SK-N-SH treated with all-trans-retinoic acid at 6 μM for 48 hours (cell line): ENCODE measurements around the gene A1BG.

ENCODE experiments used
- ATAC-seq: fragments of 200-7000 bp; cut with Tn5 transposase; 3 replicates; pipeline ENCODE4 v1.9.1; 2020; ENCODE audit warnings: mild to moderate bottlenecking, moderate library complexity
- ARNTL ChIP-seq: fragments of 450-650 bp; formaldehyde crosslinking; IDR thresholded peaks from 2 replicates; pipeline ENCODE4 v1.5.0; 2020; ENCODE audit warnings: low read depth, mild to moderate bottlenecking, moderate library complexity, borderline replicate concordance
- BACH2 ChIP-seq: fragments of 250-450 bp; sonication (Bioruptor Pico); IDR thresholded peaks from 2 replicates; pipeline ENCODE4 v1.9.0; 2021; ENCODE audit warnings: mild to moderate bottlenecking, borderline replicate concordance
- CSDC2 ChIP-seq: fragments of 250-450 bp; sonication (Bioruptor Pico); IDR thresholded peaks from 2 replicates; pipeline ENCODE4 v1.5.0; 2020; ENCODE audit warnings: mild to moderate bottlenecking, moderate library complexity
- ESRRG ChIP-seq: fragments of 250-450 bp; sonication (Bioruptor Pico); IDR thresholded peaks from 2 replicates; pipeline ENCODE4 v1.6.1; 2021; ENCODE audit warnings: mild to moderate bottlenecking
- GLIS3 ChIP-seq: fragments of 250-450 bp; sonication (Bioruptor Pico); IDR thresholded peaks from 2 replicates; pipeline ENCODE4 v1.5.0; 2020; ENCODE audit warnings: mild to moderate bottlenecking, moderate library complexity
- ISL1 ChIP-seq: fragments of 250-450 bp; sonication (Bioruptor Pico); IDR thresholded peaks from 2 replicates; pipeline ENCODE4 v2.1.2; 2022; ENCODE audit warnings: mild to moderate bottlenecking, moderate library complexity
- OSR1 ChIP-seq: fragments of 250-450 bp; sonication (Bioruptor Pico); IDR thresholded peaks from 2 replicates; pipeline ENCODE4 v1.8.0; 2022; ENCODE audit warnings: moderate library complexity, mild to moderate bottlenecking, inconsistent platforms
- PPARA ChIP-seq: fragments of 250-450 bp; sonication (Bioruptor Pico); IDR thresholded peaks from 2 replicates; pipeline ENCODE4 v1.5.0; 2020; ENCODE audit warnings: mild to moderate bottlenecking, borderline replicate concordance
- RARB ChIP-seq: fragments of 250-450 bp; sonication (Bioruptor Pico); IDR thresholded peaks from 2 replicates; pipeline ENCODE4 v1.8.0; 2021; ENCODE audit warnings: mild to moderate bottlenecking, moderate library complexity
- SNAI2 ChIP-seq: fragments of 250-450 bp; sonication (Bioruptor Pico); IDR thresholded peaks from 2 replicates; pipeline ENCODE4 v1.5.0; 2020; ENCODE audit warnings: mild to moderate bottlenecking, moderate library complexity
- TCF4 ChIP-seq: fragments of 250-450 bp; sonication (Bioruptor Pico); IDR thresholded peaks from 2 replicates; pipeline ENCODE4 v1.8.0; 2021; ENCODE audit warnings: mild to moderate bottlenecking, moderate library complexity, borderline replicate concordance
- TOX ChIP-seq: fragments of 250-450 bp; sonication (Bioruptor Pico); IDR thresholded peaks from 2 replicates; pipeline ENCODE4 v1.8.0; 2021; ENCODE audit warnings: mild to moderate bottlenecking, moderate library complexity, borderline replicate concordance
- ZC3H10 ChIP-seq: fragments of 250-450 bp; sonication (Bioruptor Pico); IDR thresholded peaks from 2 replicates; pipeline ENCODE4 v1.5.1; 2021; ENCODE audit warnings: mild to moderate bottlenecking, moderate library complexity
- ZFP3 ChIP-seq: fragments of 250-450 bp; sonication (Bioruptor Pico); IDR thresholded peaks from 2 replicates; pipeline ENCODE4 v1.5.0; 2020; ENCODE audit warnings: mild to moderate bottlenecking, moderate library complexity
- ZFP30 ChIP-seq: fragments of 450-650 bp; formaldehyde crosslinking; IDR thresholded peaks from 2 replicates; pipeline ENCODE4 v1.5.0; 2022; ENCODE audit warnings: mild to moderate bottlenecking, moderate library complexity
- ZNF565 ChIP-seq: fragments of 450-650 bp; formaldehyde crosslinking; conservative IDR thresholded peaks from 2 replicates; pipeline ENCODE4 v1.5.0; 2020; ENCODE audit warnings: low read depth, mild to moderate bottlenecking, moderate library complexity
- ZNF70 ChIP-seq: fragments of 450-650 bp; formaldehyde crosslinking; IDR thresholded peaks from 2 replicates; pipeline ENCODE4 v1.5.0; 2020; ENCODE audit warnings: mild to moderate bottlenecking, moderate library complexity
- ZNF8 ChIP-seq: fragments of 450-650 bp; formaldehyde crosslinking; IDR thresholded peaks from 2 replicates; pipeline ENCODE4 v1.5.0; 2020; ENCODE audit warnings: mild to moderate bottlenecking, moderate library complexity
- TF ChIP-seq, protein P1 (sequence below): fragments of 250-450 bp; sonication (Bioruptor Pico); IDR thresholded peaks from 2 replicates; pipeline ENCODE4 v1.8.0; 2020; ENCODE audit warnings: mild to moderate bottlenecking, moderate library complexity, borderline replicate concordance
- TF ChIP-seq, protein P2 (sequence below): fragments of 250-450 bp; sonication (Bioruptor Pico); IDR thresholded peaks from 2 replicates; pipeline ENCODE4 v1.5.1; 2020; ENCODE audit warnings: low read depth, mild to moderate bottlenecking, moderate library complexity
- TF ChIP-seq, protein P3 (sequence below): fragments of 250-450 bp; sonication (Bioruptor Pico); IDR thresholded peaks from 2 replicates; pipeline ENCODE4 v1.8.0; 2021; ENCODE audit warnings: low read depth, mild to moderate bottlenecking, moderate library complexity, borderline replicate concordance
- TF ChIP-seq, protein P4 (sequence below): fragments of 250-450 bp; sonication (Bioruptor Pico); IDR thresholded peaks from 2 replicates; pipeline ENCODE4 v1.5.0; 2020; ENCODE audit warnings: mild to moderate bottlenecking, moderate library complexity
- TF ChIP-seq, protein P5 (sequence below): fragments of 250-450 bp; sonication (Bioruptor Pico); IDR thresholded peaks from 2 replicates; pipeline ENCODE4 v1.5.1; 2021; ENCODE audit warnings: mild to moderate bottlenecking, moderate library complexity

The A1BG gene

DNA sequence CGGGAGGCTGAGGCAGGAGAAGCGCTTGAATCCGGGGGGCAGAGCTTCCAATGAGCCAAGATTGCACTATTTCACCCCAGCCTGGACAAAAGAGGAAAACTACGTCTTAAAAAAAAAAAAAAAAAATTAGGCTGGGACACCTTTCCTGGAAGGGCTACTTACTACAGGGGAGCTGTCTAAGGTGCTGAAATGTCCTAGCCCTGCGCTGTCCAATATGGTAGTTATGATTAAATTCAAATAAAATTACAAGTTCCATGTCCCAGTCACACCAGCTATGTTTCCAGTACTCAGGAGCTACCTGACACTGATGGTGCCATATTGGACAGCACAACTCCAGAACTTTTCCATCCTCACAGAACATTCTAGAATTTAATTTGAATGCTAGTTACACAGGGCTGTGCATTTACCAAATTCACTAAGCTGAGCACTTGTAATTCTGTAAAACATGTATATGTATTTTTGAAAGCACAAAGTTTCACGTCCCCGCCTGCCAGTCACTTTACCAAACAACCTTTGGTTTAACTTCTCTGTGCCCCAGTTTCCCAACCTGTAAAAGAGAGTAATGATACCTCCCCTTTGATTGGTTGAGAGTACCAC is 35.7 kb downstream of the A1BG start:
- peak; percentile 66 for ATAC-seq
- TF ChIP-seq ZNF70 (no peak), ZC3H10 (CRISPR knock-in tag) (no peak), ZNF565 (CRISPR knock-in tag) (no peak), GLIS3 (no peak), RARB (CRISPR knock-in tag) (no peak), ZFP3 (no peak), TCF4 (CRISPR knock-in tag) (no peak), ISL1 (CRISPR knock-in tag) (no peak), OSR1 (CRISPR knock-in tag) (no peak), PPARA (CRISPR knock-in tag) (no peak), BACH2 (no peak), ESRRG (CRISPR knock-in tag) (no peak), ZNF8 (CRISPR knock-in tag) (no peak), ZFP30 (CRISPR knock-in tag) (no peak)
- TF ChIP-seq, protein P1, sequence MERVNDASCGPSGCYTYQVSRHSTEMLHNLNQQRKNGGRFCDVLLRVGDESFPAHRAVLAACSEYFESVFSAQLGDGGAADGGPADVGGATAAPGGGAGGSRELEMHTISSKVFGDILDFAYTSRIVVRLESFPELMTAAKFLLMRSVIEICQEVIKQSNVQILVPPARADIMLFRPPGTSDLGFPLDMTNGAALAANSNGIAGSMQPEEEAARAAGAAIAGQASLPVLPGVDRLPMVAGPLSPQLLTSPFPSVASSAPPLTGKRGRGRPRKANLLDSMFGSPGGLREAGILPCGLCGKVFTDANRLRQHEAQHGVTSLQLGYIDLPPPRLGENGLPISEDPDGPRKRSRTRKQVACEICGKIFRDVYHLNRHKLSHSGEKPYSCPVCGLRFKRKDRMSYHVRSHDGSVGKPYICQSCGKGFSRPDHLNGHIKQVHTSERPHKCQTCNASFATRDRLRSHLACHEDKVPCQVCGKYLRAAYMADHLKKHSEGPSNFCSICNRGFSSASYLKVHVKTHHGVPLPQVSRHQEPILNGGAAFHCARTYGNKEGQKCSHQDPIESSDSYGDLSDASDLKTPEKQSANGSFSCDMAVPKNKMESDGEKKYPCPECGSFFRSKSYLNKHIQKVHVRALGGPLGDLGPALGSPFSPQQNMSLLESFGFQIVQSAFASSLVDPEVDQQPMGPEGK, result no peak
- TF ChIP-seq, protein P2, sequence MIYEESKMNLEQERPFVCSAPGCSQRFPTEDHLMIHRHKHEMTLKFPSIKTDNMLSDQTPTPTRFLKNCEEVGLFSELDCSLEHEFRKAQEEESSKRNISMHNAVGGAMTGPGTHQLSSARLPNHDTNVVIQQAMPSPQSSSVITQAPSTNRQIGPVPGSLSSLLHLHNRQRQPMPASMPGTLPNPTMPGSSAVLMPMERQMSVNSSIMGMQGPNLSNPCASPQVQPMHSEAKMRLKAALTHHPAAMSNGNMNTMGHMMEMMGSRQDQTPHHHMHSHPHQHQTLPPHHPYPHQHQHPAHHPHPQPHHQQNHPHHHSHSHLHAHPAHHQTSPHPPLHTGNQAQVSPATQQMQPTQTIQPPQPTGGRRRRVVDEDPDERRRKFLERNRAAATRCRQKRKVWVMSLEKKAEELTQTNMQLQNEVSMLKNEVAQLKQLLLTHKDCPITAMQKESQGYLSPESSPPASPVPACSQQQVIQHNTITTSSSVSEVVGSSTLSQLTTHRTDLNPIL (CRISPR knock-in tag), result no peak

DNA sequence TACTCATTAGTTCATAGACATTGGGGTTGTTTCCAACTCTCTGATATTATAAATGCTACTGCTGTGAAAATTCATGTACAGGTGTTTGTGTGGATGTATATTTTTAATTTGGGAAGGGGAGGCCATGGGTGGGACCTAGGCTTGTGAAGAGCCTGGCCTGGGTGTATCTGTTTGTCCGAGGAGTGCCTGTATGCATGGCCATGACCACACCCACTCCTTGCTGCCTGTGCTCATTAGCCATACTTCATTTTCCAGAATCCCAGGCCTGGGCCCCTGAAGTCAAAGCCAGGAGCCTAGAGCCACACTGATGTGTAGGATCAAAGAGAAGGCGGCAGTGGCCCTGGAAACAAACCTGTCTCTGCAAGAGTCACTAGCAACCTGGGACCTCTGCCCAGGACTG is 37.7 kb downstream of the A1BG start:
- no peak for ATAC-seq
- TF ChIP-seq ZNF8 (CRISPR knock-in tag) (no peak), ESRRG (CRISPR knock-in tag) (no peak), CSDC2 (CRISPR knock-in tag) (no peak), OSR1 (CRISPR knock-in tag) (no peak), ZNF565 (CRISPR knock-in tag) (no peak), TCF4 (CRISPR knock-in tag) (no peak), ZFP30 (CRISPR knock-in tag) (no peak), ZNF70 (no peak), TOX (CRISPR knock-in tag) (no peak), ZC3H10 (CRISPR knock-in tag) (no peak), ARNTL (CRISPR knock-in tag) (no peak), SNAI2 (CRISPR knock-in tag) (no peak), GLIS3 (no peak), RARB (CRISPR knock-in tag) (no peak)
- TF ChIP-seq, protein P2 (CRISPR knock-in tag), result no peak
- TF ChIP-seq, protein P3, sequence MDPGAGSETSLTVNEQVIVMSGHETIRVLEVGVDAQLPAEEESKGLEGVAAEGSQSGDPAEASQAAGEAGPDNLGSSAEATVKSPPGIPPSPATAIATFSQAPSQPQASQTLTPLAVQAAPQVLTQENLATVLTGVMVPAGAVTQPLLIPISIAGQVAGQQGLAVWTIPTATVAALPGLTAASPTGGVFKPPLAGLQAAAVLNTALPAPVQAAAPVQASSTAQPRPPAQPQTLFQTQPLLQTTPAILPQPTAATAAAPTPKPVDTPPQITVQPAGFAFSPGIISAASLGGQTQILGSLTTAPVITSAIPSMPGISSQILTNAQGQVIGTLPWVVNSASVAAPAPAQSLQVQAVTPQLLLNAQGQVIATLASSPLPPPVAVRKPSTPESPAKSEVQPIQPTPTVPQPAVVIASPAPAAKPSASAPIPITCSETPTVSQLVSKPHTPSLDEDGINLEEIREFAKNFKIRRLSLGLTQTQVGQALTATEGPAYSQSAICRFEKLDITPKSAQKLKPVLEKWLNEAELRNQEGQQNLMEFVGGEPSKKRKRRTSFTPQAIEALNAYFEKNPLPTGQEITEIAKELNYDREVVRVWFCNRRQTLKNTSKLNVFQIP (CRISPR knock-in tag), result no peak
- TF ChIP-seq, protein P4, sequence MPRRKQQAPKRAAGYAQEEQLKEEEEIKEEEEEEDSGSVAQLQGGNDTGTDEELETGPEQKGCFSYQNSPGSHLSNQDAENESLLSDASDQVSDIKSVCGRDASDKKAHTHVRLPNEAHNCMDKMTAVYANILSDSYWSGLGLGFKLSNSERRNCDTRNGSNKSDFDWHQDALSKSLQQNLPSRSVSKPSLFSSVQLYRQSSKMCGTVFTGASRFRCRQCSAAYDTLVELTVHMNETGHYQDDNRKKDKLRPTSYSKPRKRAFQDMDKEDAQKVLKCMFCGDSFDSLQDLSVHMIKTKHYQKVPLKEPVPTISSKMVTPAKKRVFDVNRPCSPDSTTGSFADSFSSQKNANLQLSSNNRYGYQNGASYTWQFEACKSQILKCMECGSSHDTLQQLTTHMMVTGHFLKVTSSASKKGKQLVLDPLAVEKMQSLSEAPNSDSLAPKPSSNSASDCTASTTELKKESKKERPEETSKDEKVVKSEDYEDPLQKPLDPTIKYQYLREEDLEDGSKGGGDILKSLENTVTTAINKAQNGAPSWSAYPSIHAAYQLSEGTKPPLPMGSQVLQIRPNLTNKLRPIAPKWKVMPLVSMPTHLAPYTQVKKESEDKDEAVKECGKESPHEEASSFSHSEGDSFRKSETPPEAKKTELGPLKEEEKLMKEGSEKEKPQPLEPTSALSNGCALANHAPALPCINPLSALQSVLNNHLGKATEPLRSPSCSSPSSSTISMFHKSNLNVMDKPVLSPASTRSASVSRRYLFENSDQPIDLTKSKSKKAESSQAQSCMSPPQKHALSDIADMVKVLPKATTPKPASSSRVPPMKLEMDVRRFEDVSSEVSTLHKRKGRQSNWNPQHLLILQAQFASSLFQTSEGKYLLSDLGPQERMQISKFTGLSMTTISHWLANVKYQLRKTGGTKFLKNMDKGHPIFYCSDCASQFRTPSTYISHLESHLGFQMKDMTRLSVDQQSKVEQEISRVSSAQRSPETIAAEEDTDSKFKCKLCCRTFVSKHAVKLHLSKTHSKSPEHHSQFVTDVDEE (CRISPR knock-in tag), result no peak
- TF ChIP-seq, protein P5, sequence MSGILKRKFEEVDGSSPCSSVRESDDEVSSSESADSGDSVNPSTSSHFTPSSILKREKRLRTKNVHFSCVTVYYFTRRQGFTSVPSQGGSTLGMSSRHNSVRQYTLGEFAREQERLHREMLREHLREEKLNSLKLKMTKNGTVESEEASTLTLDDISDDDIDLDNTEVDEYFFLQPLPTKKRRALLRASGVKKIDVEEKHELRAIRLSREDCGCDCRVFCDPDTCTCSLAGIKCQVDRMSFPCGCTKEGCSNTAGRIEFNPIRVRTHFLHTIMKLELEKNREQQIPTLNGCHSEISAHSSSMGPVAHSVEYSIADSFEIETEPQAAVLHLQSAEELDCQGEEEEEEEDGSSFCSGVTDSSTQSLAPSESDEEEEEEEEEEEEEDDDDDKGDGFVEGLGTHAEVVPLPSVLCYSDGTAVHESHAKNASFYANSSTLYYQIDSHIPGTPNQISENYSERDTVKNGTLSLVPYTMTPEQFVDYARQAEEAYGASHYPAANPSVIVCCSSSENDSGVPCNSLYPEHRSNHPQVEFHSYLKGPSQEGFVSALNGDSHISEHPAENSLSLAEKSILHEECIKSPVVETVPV (CRISPR knock-in tag), result no peak
